Upper lobe of right lung (tissue), 1 donor: ENCODE data around the gene ZHX3. TPM values are rescaled to one million over a fixed set of nuclear protein-coding genes. Genes with fewer than 3 reads are reported as not detected.

Experiments
- ATAC-seq: fragments of 200-7000 bp; cut with Tn5 transposase; one replicate; pipeline ENCODE4 v1.9.1; 2020; ENCODE audit warnings: mild to moderate bottlenecking, moderate library complexity
- DNase-seq: peaks from one replicate; pipeline ENCODE4 v3.0.0-alpha.2; 2020
- H3K27ac ChIP-seq: fragments of 200-600 bp; one replicate; pipeline ENCODE4 v1.8.0; 2022
- H3K27me3 ChIP-seq: fragments of 200-600 bp; one replicate; pipeline ENCODE4 v1.8.0; 2022; ENCODE audit warnings: mild to moderate bottlenecking
- H3K36me3 ChIP-seq: fragments of 200-600 bp; one replicate; pipeline ENCODE4 v1.8.0; 2022
- H3K4me1 ChIP-seq: fragments of 200-600 bp; one replicate; pipeline ENCODE4 v1.8.0; 2022
- H3K4me3 ChIP-seq: fragments of 200-600 bp; one replicate; pipeline ENCODE4 v1.8.0; 2022; ENCODE audit warnings: mild to moderate bottlenecking
- H3K9me3 ChIP-seq: fragments of 200-600 bp; one replicate; pipeline ENCODE4 v1.8.0; 2022
- intact Hi-C: fragments of 100-400 bp; cut with DNase I; formaldehyde crosslinking; loops from one replicate; pipeline ENCODE4 v1.11.0; 2022
- total RNA-seq: library from RNA; stranded (reverse); fragmentation: NEBNext Ultra II Directional; extraction: Animal tissue kit (Norgen Biotek cat#: 25700); gene quantifications from one replicate; pipeline ENCODE4 v1.2.1, GENCODE V29; 2021
- TF ChIP-seq, protein P1 (sequence below): fragments of 200-600 bp; IDR thresholded peaks from one replicate; pipeline ENCODE4 v1.8.0; 2022; ENCODE audit warnings: antibody characterized with exemption
- donor health status: DM: no; HTN: yes; CAD: no; lungs with severe emphysema.

The ZHX3 gene
- total RNA-seq, 1 donor from 2014 or later, result 45.3 TPM

DNA sequence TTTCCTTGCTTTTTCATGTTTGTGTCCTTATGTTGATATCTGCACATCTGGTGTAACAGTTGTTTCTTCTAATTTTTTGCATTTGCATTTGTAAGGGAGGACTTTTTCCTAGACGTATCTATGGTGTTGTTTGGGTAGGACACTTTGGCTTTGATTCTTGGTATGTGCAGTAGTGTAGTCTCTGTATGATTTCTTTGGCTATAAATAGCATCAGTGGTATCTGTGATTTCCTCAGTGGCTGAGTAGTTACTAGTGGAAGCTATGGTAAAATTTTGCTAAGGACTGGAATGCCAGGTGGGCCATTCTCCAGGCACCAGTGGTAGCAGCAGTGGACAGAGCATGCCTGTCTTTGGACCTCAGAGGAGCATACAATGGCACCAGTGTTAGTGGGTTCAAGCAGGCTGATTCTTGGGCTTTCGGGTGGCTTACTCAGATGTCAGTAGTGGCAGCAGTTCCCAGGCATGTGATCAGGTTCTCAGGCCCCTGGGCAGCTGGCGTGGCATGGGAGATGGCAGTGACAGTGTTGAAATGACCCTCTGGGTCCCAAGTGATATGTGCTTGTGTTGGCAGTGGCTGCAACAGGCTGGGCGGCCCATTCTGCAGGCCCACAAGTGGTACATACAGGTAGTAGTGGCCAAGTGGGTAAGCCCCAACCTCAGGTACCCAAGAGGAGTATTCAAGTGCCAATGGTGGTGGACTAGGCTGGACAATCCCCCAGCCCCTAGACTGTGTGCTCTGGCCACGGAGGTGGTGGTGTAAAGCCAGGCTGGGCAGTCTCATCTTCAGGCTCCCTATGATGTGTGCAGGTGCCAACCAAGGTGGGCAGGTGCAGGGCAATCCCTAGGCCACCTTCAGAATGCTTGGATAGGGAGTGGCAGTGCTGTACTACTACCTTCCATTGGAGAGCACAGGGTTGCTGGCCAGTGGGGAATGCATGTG lies 125.7 kb downstream of the ZHX3 start:
- TF ChIP-seq, protein P1, sequence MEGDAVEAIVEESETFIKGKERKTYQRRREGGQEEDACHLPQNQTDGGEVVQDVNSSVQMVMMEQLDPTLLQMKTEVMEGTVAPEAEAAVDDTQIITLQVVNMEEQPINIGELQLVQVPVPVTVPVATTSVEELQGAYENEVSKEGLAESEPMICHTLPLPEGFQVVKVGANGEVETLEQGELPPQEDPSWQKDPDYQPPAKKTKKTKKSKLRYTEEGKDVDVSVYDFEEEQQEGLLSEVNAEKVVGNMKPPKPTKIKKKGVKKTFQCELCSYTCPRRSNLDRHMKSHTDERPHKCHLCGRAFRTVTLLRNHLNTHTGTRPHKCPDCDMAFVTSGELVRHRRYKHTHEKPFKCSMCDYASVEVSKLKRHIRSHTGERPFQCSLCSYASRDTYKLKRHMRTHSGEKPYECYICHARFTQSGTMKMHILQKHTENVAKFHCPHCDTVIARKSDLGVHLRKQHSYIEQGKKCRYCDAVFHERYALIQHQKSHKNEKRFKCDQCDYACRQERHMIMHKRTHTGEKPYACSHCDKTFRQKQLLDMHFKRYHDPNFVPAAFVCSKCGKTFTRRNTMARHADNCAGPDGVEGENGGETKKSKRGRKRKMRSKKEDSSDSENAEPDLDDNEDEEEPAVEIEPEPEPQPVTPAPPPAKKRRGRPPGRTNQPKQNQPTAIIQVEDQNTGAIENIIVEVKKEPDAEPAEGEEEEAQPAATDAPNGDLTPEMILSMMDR, result no peak
- H3K27ac ChIP-seq, result no peak overlapping the region
- H3K9me3 ChIP-seq, result no peaks in the 10 kb centered on the region
- no peaks in the 10 kb centered on the region for H3K4me1 ChIP-seq
- no peak overlapping the region for H3K4me3 ChIP-seq
- no peaks in the 10 kb centered on the region for H3K36me3 ChIP-seq
- DNase-seq (no peak), ATAC-seq (peak; percentile 41)
- no peaks in the 10 kb centered on the region for H3K27me3 ChIP-seq
- intact Hi-C loops, result no loop called here

DNA sequence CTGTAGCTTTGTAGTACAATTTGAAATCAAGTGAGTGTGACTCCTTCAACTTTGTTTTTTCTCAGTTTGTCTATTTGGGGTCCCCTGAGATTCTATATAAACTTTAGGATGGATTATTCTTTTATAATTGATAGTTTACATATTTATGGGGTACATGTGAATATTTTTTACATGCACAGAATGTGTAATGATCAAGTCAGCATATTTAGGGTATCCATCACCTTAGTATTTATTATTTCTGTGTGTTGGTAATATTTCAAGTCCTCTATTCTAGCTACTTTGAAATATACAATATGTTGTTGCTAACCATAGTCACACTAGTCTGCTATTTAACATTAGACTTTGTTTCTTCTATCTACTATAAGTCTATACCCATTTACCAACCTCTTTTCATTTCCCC lies 129.9 kb downstream of the ZHX3 start:
- ATAC-seq (no peak), DNase-seq (no peak)
- Histone ChIP-seq H3K27ac (no peak overlapping the region), H3K27me3 (no peaks in the 10 kb centered on the region), H3K4me3 (no peak overlapping the region), H3K4me1 (no peaks in the 10 kb centered on the region), H3K9me3 (no peaks in the 10 kb centered on the region), H3K36me3 (peaks cover 11% of the 10 kb centered on the region)
- TF ChIP-seq, protein P1, result no peak
- intact Hi-C loops, result no loop called here

DNA sequence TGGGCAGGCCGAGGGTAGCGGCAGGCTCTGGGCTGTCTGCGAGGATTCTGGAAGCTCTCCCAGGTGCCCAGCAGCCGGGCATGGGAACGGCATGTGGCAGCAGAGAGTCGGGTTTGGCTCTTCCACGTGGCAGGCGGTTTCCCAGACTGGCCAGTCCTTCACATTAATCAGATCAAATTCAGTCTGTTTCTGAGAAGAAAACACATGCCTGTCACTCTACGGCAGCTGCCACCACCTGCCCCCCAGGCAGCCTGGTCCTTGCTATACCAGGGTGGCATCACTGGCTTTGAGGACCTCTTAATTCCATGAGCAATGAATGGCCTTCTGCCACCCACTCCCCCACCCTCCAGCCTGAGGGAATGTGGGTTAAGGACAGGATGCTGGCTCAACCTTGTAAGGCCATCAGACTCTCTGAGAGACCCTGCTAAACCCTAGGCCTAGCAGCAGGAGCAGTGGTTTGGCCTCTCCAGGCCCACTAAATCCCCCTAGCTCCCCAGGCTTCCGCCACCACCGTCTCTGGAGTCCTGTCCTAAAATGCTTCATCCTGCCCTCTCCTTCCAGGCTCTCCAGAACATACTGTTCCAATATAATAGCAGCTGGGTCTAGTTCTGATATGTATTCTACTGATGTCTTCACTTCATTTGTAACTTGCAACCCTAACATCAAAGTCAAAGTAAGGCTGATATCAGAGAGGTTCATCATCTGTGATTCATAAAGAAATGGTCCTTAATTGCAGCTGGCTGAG lies 132.3 kb downstream of the ZHX3 start:
- Histone ChIP-seq H3K4me3 (no peak overlapping the region), H3K27me3 (no peaks in the 10 kb centered on the region), H3K27ac (no peak overlapping the region), H3K9me3 (no peaks in the 10 kb centered on the region), H3K4me1 (no peaks in the 10 kb centered on the region), H3K36me3 (peaks cover 11% of the 10 kb centered on the region)
- intact Hi-C loops, result no loop called here
- TF ChIP-seq, protein P1, result no peak
- peak; percentile 19 for ATAC-seq
- no peak for DNase-seq

DNA sequence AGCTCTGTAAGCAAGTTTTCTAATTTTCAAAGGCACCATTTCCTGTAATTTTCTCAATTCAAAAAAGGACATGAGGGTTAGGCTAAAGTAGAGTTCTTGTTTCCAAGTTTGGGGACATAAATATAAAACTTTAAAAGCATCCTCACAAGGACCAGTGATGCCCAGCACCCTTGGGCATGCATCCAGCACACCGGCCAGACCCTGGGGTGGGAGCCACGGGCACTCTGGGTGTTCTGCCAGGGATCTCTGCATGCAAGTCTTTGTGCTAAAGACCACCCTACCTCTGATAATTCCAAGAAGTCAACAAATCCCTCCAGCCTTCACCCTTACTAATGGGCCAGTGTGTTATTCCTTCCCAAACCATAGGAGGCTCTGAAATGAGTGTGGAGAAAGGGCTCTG lies 133.7 kb downstream of the ZHX3 start:
- Histone ChIP-seq H3K36me3 (peaks cover 11% of the 10 kb centered on the region), H3K4me1 (peaks cover 8% of the 10 kb centered on the region), H3K27ac (no peak overlapping the region), H3K9me3 (no peaks in the 10 kb centered on the region), H3K27me3 (no peaks in the 10 kb centered on the region), H3K4me3 (no peak overlapping the region)
- intact Hi-C loops, result no loop called here
- TF ChIP-seq, protein P1, result no peak
- DNase-seq (no peak), ATAC-seq (no peak)

DNA sequence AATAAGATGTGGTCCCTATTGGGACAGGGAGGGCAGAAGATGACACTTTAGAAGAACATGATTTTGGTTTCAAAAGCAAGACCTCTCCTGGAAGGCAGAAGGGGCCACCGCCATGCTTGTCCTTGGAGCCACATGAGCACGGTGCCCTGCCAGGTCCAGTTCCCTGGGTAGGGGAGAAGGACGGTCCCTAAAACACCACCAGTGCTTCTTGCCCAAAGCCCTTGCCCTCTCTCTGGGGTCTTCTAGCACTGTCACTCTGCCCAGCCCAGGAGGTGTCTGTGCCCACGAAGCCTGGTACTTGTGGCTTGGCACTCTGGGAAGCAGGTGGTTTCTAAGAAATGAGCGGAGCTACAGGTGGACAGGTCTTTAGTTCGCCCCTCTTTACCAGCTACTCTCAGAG lies 134.1 kb downstream of the ZHX3 start:
- Histone ChIP-seq H3K4me3 (no peak overlapping the region), H3K9me3 (no peaks in the 10 kb centered on the region), H3K36me3 (peaks cover 11% of the 10 kb centered on the region), H3K4me1 (peaks cover 11% of the 10 kb centered on the region), H3K27ac (no peak overlapping the region), H3K27me3 (no peaks in the 10 kb centered on the region)
- ATAC-seq, result no peak
- TF ChIP-seq, protein P1, result no peak
- DNase-seq, result no peak
- intact Hi-C loops, result no loop called here
